GM18505 (cell line): ENCODE data around the gene COX17.

Experiments
- ATAC-seq: cut with Tn5 transposase; IDR thresholded peaks from one replicate; pipeline ENCODE4 v1.9.1; 2021; ENCODE audit not compliant: unreplicated experiment
- POLR2A ChIP-seq: IDR thresholded peaks from 4 replicates; pipeline ENCODE4 v1.6.1; 2011; ENCODE audit warnings: borderline replicate concordance; ENCODE audit not compliant: insufficient read depth, insufficient read length; ENCODE audit errors: extremely low read depth

COX17 gene

DNA sequence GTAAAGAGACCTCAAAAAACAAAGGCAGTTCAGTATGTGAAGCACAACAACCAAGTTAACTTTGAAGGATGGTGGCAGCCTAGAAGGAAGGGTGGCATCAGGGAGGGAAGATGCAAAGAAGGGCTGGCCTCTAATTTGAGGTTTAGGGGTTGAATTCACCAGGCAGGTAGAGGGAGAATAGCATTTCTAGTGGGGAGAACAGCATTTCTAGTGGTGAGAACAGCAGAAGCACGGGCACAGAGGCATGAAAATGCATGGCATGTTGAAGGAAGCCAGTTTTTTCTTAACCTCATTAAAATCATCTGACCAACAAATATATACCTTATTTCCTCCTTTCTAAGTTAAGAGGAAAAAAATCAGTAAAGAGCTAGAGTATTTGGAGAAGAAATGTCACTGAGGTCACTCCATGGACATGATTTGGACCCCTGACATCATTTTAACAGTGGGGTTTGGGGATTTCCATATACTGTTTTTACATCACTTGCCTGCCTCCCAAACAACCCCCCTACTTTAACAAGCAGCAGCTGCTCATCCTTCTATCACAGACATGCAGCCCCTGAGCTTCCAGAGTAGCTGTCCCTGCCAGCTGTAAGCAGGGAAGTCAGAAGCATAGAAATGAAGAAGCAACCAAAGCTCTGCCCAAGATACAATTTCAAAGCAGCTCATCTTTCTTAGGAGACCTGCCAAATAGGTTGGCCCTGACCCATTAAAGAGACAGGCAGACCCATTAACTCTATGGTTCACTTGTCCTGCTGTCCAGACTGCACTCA lies 14.4 kb downstream of the COX17 start:
- no peak for TF ChIP-seq POLR2A
- no peak for ATAC-seq

DNA sequence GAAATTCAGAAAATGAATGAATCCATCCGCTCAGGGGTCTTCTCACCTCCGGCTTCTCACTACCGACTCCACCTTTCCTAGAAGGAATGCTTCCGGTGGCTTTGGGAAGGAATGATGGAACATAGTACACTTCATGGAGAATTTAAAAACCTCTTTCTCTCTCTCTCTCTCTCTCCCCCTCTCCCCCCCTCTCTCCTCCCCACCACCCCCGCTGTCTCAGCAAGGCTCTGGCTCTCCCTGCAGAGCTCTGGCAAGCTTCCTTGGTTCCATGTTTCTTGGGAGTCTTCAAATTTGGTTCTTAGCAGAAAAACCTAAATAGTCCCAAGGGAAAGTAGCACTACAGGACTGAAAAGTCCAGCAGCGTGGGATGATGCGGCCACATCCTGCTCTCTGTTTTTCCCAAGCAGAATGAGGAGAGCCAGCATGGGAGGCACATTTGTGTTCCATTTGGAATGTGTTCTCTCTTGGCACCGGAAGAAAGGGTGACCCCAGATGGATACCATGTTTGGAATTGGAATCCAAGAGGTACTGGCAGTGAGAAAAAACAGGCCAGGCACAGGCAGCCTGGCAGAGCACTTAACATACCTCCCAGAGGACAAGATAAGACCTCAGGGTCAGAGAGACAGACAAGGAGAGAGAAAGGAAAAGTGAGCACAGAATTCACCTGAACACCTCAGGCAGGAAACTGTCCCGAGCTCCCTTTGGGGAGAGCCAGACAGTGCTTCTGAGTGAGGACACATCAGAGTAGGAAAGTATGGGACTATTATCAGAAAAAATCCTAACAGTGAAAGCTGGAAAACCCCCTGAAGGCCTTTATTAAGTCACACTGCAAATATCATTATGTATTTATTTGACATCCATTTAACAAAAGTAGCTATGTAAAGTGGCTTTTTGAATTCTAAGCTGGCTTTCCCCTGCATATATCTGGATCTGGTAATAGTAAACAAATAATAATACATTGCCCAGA lies 16.4 kb downstream of the COX17 start, which contains the start of gene POPDC2:
Gene POPDC2, minus strand, starts transcription at position 116 of the 967 bp plus-strand sequence. CDS start 166 bp downstream, outside the sequence.
- TF ChIP-seq POLR2A: no peak
- ATAC-seq: no peak

DNA sequence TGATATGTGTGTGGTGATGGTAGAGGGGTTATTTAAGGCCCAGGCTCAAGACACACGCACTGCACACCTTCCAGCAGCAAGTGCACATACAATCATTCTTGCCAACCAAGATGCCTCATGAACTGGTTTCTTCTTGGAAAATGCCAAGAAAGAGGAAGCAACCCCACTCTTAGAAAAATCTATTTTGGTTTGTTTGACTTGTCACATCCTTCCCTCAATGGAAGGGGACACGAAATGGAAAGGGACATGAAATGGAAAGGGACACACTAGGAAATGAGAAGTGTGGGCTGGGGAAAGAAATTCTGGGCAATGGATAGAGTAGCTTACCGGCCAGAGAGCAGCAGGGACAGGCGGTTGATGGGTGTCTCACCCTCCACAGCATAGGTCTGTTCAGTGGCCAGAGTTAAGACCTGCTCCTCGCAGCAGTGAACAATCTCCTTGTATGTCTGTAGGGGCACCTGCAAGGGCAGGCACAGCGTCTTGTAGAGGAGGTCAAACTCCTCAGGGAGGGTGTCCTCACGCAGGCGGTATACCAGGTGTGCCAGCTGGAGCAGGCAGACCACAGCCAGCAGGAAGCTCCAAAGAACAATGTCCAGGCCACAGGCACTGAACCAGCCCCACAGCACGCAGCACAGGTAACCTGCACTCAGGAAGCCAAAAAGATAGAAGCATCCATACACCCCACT lies 17.5 kb downstream of the COX17 start:
- no peak for TF ChIP-seq POLR2A
- ATAC-seq: no peak

DNA sequence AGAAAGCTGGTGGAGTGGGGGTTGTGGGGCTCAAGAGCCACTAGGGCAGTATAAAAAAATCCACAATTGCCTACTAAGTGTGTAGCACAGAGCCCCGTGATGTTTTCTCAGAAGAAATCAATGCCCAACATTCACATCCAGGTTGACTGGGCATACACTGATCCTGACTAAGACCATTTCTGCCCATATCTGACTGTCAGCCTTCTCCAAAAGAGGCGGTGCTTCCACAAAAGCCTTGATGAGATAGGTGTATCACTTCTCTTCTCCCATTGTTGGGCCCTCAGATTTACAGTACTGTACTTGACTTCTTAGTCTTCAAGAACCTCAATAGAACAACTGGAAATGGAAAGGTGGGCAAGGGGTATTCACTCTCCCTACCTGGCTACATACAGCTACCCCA lies 18.2 kb downstream of the COX17 start:
- no peak for TF ChIP-seq POLR2A
- no peak for ATAC-seq

GRCh38 chr3:119657887-119658702 lies 19.1 kb downstream of the COX17 start:
- no peak for TF ChIP-seq POLR2A
- no peak for ATAC-seq

DNA sequence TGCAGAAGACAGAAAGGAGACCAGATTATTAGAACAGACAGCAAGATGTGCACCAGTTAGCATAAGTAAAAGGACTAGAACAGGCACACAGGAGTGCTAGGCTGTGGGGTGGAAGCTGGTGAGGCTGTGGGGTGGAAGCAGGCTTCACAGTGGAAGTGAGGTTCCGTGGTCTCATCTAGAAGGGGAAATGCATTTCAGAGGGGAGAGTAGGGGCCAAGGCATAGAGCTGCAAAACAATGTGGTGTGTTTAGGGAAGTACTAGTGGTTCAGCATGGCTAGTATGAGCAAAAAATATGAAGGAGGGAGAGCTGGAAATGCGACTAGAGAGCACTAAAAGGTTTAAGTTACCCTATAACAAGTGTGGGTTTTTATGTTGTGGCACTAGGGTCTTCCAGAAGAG lies 23.3 kb downstream of the COX17 start:
- TF ChIP-seq POLR2A: no peak
- no peak for ATAC-seq

GRCh38 chr3:119652306-119653033 lies 24.7 kb downstream of the COX17 start:
- ATAC-seq: no peak
- no peak for TF ChIP-seq POLR2A

DNA sequence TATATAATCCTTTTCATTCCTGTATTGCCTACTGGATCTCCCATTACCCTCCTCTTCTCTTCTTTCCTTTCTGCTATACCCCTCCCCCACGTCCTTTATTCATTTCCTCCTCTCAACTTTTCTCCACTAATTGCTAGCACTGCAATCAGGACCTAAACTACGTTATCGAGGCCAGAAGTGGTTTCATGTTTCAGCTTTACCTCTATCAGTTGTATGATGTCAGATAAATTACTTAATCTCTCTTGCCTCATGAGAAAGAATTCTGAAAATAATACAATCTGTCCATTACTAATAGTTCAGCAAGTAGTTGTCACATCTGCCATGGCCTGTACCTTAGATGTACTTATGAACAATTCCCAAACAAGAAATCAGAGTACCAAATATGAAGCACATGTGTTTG lies 27.4 kb downstream of the COX17 start:
- no peak for ATAC-seq

GRCh38 chr3:119647843-119648575 lies 29.2 kb downstream of the COX17 start:
- no peak for ATAC-seq
- TF ChIP-seq POLR2A: no peak

More for the DNA sequence above, 27.4 kb downstream of the COX17 start:
- TF ChIP-seq POLR2A: no peak

DNA sequence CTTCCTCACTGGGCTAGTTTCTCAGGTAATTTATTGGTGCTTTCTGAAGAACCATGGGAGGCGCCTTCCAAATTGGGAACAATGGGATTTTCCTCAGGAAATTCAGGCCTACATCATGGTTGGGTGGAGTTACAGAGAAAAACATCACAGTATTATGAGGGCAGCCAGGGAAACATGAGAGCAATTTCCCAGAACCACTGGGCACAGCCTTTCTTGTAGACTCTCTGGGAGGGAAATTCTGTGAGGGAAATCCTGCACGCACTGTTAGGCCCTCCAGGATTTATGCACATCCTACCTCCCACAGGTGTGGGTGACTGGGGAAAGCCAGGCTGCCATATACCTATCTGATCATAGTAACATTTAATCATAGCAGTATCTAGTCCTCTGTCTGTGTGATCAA lies 30.0 kb downstream of the COX17 start:
- ATAC-seq: no peak

GRCh38 chr3:119645813-119646212 lies 31.4 kb downstream of the COX17 start:
- no peak for TF ChIP-seq POLR2A
- ATAC-seq: no peak

More for the DNA sequence above, 30.0 kb downstream of the COX17 start:
- no peak for TF ChIP-seq POLR2A
